Psoas muscle (tissue), 8 donors: Measurements from ENCODE around the gene CD74. TPM values are rescaled to one million over a fixed set of nuclear protein-coding genes. Genes with fewer than 3 reads are reported as not detected.
A peak's percentile ranks its signal among the peaks of the same experiment; 100 is the strongest.
"Not testable (repeated sequence)": the region's sequence is repeated elsewhere in the genome, so short reads cannot be mapped to it uniquely, and the experiment has no call there.

Source experiments
- ATAC-seq, 4 donors: fragments of 200-7000 bp; cut with Tn5 transposase; one replicate each; pipeline ENCODE4 v1.9.1; 2020; ENCODE audit warnings: moderate library complexity in 3 of 4, mild to moderate bottlenecking in 2 of 4
- DNase-seq, 2 donors: peaks; one replicate each; pipeline ENCODE4 v3.0.0-alpha.2; 2020
- H3K27ac ChIP-seq: fragments of 200-600 bp; one replicate; pipeline ENCODE4 v1.8.0; 2022
- H3K27me3 ChIP-seq, 3 donors: fragments of 200-600 bp in 1 of 3; one replicate each; pipeline versions ENCODE4 v1.6.1 to v1.8.0; 2013 to 2022; ENCODE audit warnings: low read length in 2 of 3, mild to moderate bottlenecking in 2 of 3, moderate library complexity in 1 of 3; ENCODE audit not compliant: insufficient read depth in 3 of 3
- H3K36me3 ChIP-seq, 2 donors: fragments of 200-600 bp in 1 of 2; one replicate each; pipeline versions ENCODE4 v1.6.1 to v1.8.0; 2013 to 2022; ENCODE audit warnings: low read depth in 1 of 2, mild to moderate bottlenecking in 1 of 2, moderate library complexity in 1 of 2; ENCODE audit not compliant: insufficient read depth in 1 of 2
- H3K4me1 ChIP-seq: fragments of 200-600 bp; one replicate; pipeline ENCODE4 v1.8.0; 2022
- H3K4me3 ChIP-seq: fragments of 200-600 bp; one replicate; pipeline ENCODE4 v1.8.0; 2022; ENCODE audit warnings: mild to moderate bottlenecking
- H3K9me3 ChIP-seq: fragments of 200-600 bp; one replicate; pipeline ENCODE4 v1.8.0; 2022
- CTCF ChIP-seq: fragments of 200-600 bp; IDR thresholded peaks from one replicate; pipeline ENCODE4 v1.8.0; 2022; ENCODE audit warnings: antibody characterized with exemption
- WGBS, 3 donors: extraction: QIAGEN DNeasy Blood & Tissue Kit; methylation state at CpG; one replicate each; pipeline versions ENCODE4 v1.1.6 to v1.1.7; 2013; 5-methylcytosine and 5-hydroxymethylcytosine counted together
- intact Hi-C, 2 donors: fragments of 100-400 bp; cut with DNase I; formaldehyde crosslinking; loops; one replicate each; pipeline versions ENCODE4 v1.11.0 to v1.14.2; 2022
- polyA plus RNA-seq, 3 donors: library from polyadenylated mRNA; stranded (reverse); fragments of 200-250 nt; gene quantifications; one replicate each; pipeline ENCODE4 v1.2.3, GENCODE V29; 2013
- total RNA-seq, 4 donors: library from RNA; stranded (reverse); fragmentation: NEBNext Ultra II Directional in 2 of 4; extraction: Animal tissue kit (Norgen Biotek cat#: 25700) in 2 of 4; gene quantifications; one replicate each; pipeline versions ENCODE4 v1.2.1 to v1.2.4, GENCODE V29; 2021 to 2023
- donor health status: healthy with polysubstance abuse.
- donor health status: DM: no; HTN: no; CAD: no; lungs with moderate emphysema.
- donor health status: Bipolar disorder and iron deficiency.
- donor health status: healthy.
- donor health status: DM: yes; HTN: yes; CAD: no.
- donor health status: DM: no; HTN: no; CAD: no.
- donor health status: DM: no; HTN: no; CAD: no.
- donor health status: DM: yes; HTN: yes; CAD: no.

Gene CD74
- total and polyA plus RNA-seq, 7 donors: 66.5 to 299 (median 92.0) TPM

- DNase-seq (peak; percentile 79 to 90), ATAC-seq (peak; percentile 92 to 96 (median 94))
- Histone ChIP-seq H3K4me1 (peaks cover 26% of the 10 kb centered on the region), H3K27ac (peak overlapping the region; percentile 76), H3K9me3 (no peaks in the 10 kb centered on the region), H3K27me3 (no peaks in the 10 kb centered on the region), H3K36me3 (no peaks in the 10 kb centered on the region), H3K4me3 (peak overlapping the region; percentile 41)
- intact Hi-C loops: loop anchor here (1.0 to 10.0 kb wide), 5 partner anchors 64 to 196 kb away; no protein-coding TSS in a partner anchor
- peak; percentile 81 for TF ChIP-seq CTCF
- 20 to 31% (median 24%) methylated on average over 25 to 36 of the region's 36 CpGs for WGBS, 3 donors
Observed at GRCh38 chr5:150458802-150459557, 46.3 kb upstream of the CD74 start.

- no peaks in the 10 kb centered on the region for H3K36me3 ChIP-seq
- WGBS, 3 donors: 82 to 88% (median 84%) methylated on average over 16 of the region's 16 CpGs
- TF ChIP-seq CTCF: no peak
- peaks cover 26% of the 10 kb centered on the region for H3K4me1 ChIP-seq
- no peak for DNase-seq
- intact Hi-C loops: loop anchor here (2.0 to 10.0 kb wide), 3 partner anchors 70 to 197 kb away; no protein-coding TSS in a partner anchor
- no peak for ATAC-seq
- no peak overlapping the region for H3K27ac ChIP-seq
- H3K9me3 ChIP-seq: no peaks in the 10 kb centered on the region
- H3K27me3 ChIP-seq: no peaks in the 10 kb centered on the region
- no peak overlapping the region for H3K4me3 ChIP-seq
Observed at GRCh38 chr5:150457562-150458240, 45.0 kb upstream of the CD74 start.

DNA sequence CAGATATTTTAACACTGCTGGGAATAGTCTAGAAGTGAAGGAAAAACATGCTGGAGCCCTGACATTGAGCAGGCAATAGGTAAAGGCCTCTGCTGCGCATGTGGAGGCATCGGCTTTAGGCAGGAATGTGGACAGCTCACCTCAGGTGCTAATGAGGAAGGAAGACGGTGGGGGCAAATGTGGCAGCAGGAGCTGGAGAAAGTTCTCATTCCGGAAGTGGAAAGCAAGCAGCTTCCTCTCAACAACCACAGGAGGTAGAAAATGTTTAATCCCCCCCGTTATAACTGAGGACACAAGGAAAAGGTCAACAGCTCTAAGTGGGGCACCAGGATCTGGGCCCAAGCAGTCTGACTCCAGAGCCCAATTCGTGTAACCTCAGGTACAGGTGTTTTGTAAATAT lies 44.4 kb upstream of the CD74 start:
- no peak for ATAC-seq
- Histone ChIP-seq H3K4me1 (peaks cover 26% of the 10 kb centered on the region), H3K27ac (no peak overlapping the region), H3K27me3 (no peaks in the 10 kb centered on the region), H3K4me3 (no peak overlapping the region), H3K36me3 (no peaks in the 10 kb centered on the region), H3K9me3 (no peaks in the 10 kb centered on the region)
- no peak for TF ChIP-seq CTCF
- 59 to 68% (median 66%) methylated on average over 6 of the region's 6 CpGs for WGBS, 3 donors
- DNase-seq: no peak
- intact Hi-C loops: loop anchor here (5.0 to 10.0 kb wide), 2 partner anchors 70 to 198 kb away; no protein-coding TSS in a partner anchor

DNA sequence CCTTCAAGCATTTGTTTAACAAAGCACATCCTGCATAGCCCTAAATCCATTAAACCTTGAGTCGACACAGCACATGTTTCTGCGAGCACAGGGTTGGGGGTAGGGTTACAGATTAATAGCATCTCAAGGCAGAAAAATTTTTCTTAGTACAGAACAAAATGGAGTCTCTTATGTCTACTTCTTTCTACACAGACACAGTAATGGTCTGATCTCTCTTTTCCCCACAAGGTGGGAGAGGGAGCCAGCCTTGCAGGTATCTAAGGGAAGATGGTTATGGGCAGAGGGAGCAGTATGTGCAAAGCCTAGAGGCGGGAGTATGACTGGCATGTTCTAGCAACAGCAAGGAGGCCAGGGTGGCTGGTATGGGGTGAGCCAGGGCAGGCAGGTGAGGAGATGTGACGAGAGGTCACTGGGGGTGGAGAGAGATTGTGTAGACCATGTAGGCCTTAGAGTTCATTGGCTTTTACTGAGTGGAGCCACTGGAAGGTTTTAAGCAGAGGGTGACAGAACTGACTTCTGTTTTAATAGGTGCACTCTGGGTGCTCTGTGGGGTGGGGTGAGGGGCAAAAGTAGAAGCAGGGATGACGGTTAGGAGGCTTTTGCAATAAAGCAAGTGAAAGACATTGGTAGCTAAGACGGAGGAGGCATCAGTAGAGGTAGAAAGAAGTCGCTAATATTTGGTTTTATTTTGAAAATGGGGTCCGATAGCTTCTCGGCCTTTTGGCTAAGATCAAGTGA lies 42.0 kb upstream of the CD74 start:
- Histone ChIP-seq H3K9me3 (no peaks in the 10 kb centered on the region), H3K27ac (no peak overlapping the region), H3K36me3 (no peaks in the 10 kb centered on the region), H3K27me3 (no peaks in the 10 kb centered on the region), H3K4me3 (no peak overlapping the region), H3K4me1 (peaks cover 7% of the 10 kb centered on the region)
- DNase-seq: no peak
- intact Hi-C loops: loop anchor here (5.0 to 10.0 kb wide), 3 partner anchors 33 to 200 kb away; no protein-coding TSS in a partner anchor
- WGBS, 3 donors: 66 to 77% (median 74%) methylated on average over 9 of the region's 9 CpGs
- ATAC-seq: no peak
- no peak for TF ChIP-seq CTCF

DNA sequence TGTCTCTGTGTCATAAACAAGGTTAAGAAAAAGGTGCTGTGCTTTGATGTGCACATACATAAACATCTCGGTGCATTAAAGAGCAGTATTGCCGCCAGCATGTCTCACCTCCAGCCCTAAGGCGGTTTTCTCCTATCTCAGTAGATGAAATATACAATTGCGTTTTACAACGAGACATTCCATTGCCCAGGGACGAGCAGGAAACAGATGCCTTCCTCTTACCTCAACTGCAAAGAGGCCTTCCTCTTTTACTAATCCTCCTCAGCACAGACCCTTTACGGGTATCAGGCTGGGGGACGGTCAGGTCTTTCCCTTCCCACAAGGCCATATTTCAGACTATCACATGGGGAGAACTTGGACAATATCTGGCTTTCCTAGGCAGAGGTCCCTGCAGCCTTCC lies 41.3 kb upstream of the CD74 start:
- H3K9me3 ChIP-seq, H3K27me3 ChIP-seq, H3K4me1 ChIP-seq, ATAC-seq, H3K27ac ChIP-seq, H3K36me3 ChIP-seq, DNase-seq, H3K4me3 ChIP-seq: not testable (repeated sequence)
- intact Hi-C loops: loop anchor here in 1 of 2 donors (5.0 to 10.0 kb wide), 2 partner anchors 33 to 201 kb away; no protein-coding TSS in a partner anchor
- WGBS, 3 donors: 41 to 55% (median 47%) methylated on average over 6 to 8 of the region's 8 CpGs
